ENCODE data around the gene SLC5A6.

DNA sequence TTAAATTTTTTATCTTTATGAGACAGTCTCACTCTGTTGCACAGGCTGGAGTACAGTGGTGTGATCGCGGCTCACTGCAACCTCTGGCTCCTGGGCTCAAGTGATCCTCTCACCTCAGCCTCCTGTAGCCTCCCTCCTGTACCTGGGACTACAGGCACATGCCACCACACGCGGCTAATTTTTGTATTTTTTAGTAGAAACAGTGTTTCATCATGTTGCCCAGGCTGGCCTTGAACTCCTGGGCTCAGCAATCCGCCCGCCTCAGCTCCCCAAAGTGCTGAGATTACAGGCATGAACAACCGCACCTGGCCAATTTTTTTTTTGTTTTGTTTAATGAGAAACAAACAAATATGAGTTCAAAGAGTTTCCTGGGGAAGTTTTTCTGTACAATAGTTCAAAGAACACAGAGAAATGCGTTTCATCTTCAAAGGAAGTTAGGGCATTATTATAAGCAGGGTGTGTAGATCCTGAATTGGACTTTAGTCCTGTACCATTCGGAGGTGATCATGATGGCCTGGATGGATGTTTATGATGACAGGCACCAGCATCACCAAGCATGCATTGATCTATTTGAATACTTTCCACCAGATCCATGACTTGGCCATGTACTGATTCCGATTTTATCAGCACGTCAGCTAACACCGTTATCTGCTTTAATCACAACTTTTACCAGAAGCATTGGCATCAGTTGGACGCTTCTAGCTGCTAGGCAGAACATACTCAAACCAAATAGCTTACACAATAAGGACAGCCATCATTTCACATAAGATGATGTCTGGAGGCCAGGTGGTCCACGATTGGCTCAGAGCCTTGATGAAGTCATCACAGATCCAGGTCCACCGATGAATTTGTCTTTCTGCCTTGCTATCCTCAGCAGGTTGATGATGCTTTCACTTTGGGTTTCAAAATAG lies 34.4 kb downstream of the SLC5A6 start:
- TF ChIP-seq, protein P1, sequence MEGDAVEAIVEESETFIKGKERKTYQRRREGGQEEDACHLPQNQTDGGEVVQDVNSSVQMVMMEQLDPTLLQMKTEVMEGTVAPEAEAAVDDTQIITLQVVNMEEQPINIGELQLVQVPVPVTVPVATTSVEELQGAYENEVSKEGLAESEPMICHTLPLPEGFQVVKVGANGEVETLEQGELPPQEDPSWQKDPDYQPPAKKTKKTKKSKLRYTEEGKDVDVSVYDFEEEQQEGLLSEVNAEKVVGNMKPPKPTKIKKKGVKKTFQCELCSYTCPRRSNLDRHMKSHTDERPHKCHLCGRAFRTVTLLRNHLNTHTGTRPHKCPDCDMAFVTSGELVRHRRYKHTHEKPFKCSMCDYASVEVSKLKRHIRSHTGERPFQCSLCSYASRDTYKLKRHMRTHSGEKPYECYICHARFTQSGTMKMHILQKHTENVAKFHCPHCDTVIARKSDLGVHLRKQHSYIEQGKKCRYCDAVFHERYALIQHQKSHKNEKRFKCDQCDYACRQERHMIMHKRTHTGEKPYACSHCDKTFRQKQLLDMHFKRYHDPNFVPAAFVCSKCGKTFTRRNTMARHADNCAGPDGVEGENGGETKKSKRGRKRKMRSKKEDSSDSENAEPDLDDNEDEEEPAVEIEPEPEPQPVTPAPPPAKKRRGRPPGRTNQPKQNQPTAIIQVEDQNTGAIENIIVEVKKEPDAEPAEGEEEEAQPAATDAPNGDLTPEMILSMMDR (IDR thresholded peaks at IDR 0.05): no peak
- no peak for TF ChIP-seq EP300 (IDR thresholded peaks at IDR 0.05; ENCODE audit: low read depth)

Measured in transverse colon (tissue), 3 donors.